Activated naive CD4-positive, alpha-beta T cell (primary cell): ENCODE data around the gene CD74.

Experiments used
- DNase-seq, 4 experiments: peaks; one replicate each; lab custom pipeline; 2025; lab: John Stamatoyannopoulos, UW

The CD74 gene

GRCh38 chr5:150409638-150410523, 2.8 kb downstream of the CD74 start:
- DNase-seq, result no peak

GRCh38 chr5:150408231-150408943, 4.3 kb downstream of the CD74 start:
- no peak for DNase-seq

GRCh38 chr5:150407096-150407720, 5.5 kb downstream of the CD74 start:
- no peak for DNase-seq

GRCh38 chr5:150406723-150407095, 6.0 kb downstream of the CD74 start:
- no peak for DNase-seq

GRCh38 chr5:150406103-150406722, 6.5 kb downstream of the CD74 start:
- DNase-seq, result no peak

- no peak for DNase-seq
Observed at GRCh38 chr5:150404941-150405816, 7.5 kb downstream of the CD74 start.

- DNase-seq, result no peak
Observed at GRCh38 chr5:150404535-150404934, 8.2 kb downstream of the CD74 start.

- no peak for DNase-seq
Observed at GRCh38 chr5:150404121-150404520, 8.6 kb downstream of the CD74 start.

- DNase-seq, result no peak
Observed at GRCh38 chr5:150402901-150403342, 9.8 kb downstream of the CD74 start.

GRCh38 chr5:150402229-150402773, 10.4 kb downstream of the CD74 start:
- DNase-seq, result no peak

GRCh38 chr5:150401376-150402228, 11.1 kb downstream of the CD74 start:
- DNase-seq, result no peak

GRCh38 chr5:150401076-150401375, 11.7 kb downstream of the CD74 start:
- DNase-seq, result no peak

GRCh38 chr5:150400316-150401075, 12.2 kb downstream of the CD74 start:
- no peak for DNase-seq

- no peak for DNase-seq
Observed at GRCh38 chr5:150399524-150400211, 13.0 kb downstream of the CD74 start.

GRCh38 chr5:150398722-150399523, 13.8 kb downstream of the CD74 start:
- DNase-seq, result no peak

- no peak for DNase-seq
Observed at GRCh38 chr5:150397782-150398721, 14.7 kb downstream of the CD74 start.
